Epithelial cell of esophagus (primary cell): ENCODE measurements around the gene SPTBN1.

Experiments used
- DNase-seq: peaks from one replicate; pipeline ENCODE4 v3.0.0; 2010; ENCODE audit warnings: low read depth
- H3K4me3 ChIP-seq: 2 replicates; pipeline ENCODE4 v1.5.1; 2011; ENCODE audit warnings: mild to moderate bottlenecking, low read length, control low read depth
- TF ChIP-seq, protein P1 (sequence below): IDR thresholded peaks from 2 replicates; pipeline ENCODE4 v1.5.1; 2011; ENCODE audit warnings: low read depth, mild to moderate bottlenecking, low read length, control low read depth, inconsistent platforms; ENCODE audit not compliant: insufficient read depth; ENCODE audit errors: missing control alignments

SPTBN1 gene

DNA sequence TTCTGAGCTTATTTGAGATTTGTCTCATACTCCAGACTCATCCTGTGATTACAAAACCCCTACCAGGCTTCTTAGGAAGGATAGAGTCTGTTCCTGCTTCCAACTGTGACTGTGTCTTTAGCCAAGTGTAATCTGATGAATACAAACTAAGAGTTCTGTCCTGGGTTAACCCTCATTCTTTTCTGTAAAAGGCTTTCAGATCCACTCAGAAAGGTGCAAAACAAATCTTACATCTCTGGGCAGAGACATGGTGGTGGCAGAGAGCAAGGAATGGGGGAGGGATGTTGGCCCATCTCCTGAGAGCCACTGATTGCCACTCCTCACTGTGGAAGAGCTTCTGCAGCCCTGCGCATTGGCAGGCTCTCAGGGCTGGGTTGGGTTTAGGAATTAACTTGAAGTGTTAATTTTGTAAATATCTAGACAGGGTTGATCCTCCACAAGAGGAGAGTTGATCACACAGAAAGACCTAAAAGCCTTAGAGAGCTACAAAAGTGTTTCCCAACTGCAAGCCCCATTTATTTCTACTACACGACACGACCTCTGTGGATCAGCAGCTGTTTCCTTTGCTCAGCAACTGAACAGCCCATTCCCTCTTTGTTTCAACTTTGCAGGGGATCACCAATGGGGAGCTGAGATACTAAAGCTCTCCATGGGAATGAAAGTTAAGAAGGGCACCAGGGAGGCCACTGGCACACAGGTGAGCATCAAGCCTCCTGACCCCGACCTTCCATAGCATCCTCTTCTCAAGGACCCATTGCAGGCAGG lies 23.7 kb upstream of the SPTBN1 start:
- no peak for DNase-seq
- H3K4me3 ChIP-seq, result no peak overlapping the region
- TF ChIP-seq, protein P1, sequence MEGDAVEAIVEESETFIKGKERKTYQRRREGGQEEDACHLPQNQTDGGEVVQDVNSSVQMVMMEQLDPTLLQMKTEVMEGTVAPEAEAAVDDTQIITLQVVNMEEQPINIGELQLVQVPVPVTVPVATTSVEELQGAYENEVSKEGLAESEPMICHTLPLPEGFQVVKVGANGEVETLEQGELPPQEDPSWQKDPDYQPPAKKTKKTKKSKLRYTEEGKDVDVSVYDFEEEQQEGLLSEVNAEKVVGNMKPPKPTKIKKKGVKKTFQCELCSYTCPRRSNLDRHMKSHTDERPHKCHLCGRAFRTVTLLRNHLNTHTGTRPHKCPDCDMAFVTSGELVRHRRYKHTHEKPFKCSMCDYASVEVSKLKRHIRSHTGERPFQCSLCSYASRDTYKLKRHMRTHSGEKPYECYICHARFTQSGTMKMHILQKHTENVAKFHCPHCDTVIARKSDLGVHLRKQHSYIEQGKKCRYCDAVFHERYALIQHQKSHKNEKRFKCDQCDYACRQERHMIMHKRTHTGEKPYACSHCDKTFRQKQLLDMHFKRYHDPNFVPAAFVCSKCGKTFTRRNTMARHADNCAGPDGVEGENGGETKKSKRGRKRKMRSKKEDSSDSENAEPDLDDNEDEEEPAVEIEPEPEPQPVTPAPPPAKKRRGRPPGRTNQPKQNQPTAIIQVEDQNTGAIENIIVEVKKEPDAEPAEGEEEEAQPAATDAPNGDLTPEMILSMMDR, result no peak

DNA sequence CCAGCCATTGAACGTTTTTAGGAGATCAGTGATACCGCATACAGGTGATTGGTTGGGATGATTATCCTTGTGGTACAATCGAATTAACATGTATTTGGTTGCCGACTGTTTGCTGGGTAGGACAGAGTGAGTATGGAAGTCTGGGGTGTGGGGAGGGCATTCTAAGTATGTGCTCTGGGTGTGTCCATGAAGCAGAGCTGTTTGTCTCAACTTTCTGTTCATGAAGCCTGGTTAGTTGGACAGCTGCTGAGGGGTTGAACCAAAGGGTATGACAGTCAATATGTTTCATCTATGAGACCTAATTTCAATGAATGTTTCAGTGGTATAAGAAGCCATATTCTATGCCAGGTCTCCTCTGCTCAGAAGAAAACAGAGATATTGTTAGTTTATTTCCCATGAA lies 21.9 kb upstream of the SPTBN1 start:
- TF ChIP-seq, protein P1, result no peak
- no peak for DNase-seq

DNA sequence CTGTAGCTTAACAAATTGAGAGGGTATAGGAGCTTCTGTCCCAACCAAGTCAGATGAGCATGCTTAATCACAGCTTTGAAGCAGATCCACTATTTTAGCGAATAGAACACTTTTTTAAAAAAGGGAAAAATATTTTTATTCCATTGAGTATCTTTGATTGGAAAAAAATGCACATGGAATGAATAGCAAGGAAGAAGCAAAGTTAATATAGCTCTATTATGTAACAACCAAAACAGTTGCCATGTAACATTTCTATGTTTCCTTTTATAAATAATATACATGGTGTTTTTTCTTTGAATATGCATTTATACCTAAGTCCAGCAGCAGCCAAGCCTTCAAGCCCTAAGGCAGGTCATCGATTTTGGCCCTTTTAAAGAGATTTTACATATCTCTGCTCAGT lies 21.4 kb upstream of the SPTBN1 start:
- TF ChIP-seq, protein P1, result no peak
- DNase-seq, result no peak
- H3K4me3 ChIP-seq, result no peak overlapping the region

More for the DNA sequence above, 21.9 kb upstream of the SPTBN1 start:
- H3K4me3 ChIP-seq, result no peak overlapping the region

DNA sequence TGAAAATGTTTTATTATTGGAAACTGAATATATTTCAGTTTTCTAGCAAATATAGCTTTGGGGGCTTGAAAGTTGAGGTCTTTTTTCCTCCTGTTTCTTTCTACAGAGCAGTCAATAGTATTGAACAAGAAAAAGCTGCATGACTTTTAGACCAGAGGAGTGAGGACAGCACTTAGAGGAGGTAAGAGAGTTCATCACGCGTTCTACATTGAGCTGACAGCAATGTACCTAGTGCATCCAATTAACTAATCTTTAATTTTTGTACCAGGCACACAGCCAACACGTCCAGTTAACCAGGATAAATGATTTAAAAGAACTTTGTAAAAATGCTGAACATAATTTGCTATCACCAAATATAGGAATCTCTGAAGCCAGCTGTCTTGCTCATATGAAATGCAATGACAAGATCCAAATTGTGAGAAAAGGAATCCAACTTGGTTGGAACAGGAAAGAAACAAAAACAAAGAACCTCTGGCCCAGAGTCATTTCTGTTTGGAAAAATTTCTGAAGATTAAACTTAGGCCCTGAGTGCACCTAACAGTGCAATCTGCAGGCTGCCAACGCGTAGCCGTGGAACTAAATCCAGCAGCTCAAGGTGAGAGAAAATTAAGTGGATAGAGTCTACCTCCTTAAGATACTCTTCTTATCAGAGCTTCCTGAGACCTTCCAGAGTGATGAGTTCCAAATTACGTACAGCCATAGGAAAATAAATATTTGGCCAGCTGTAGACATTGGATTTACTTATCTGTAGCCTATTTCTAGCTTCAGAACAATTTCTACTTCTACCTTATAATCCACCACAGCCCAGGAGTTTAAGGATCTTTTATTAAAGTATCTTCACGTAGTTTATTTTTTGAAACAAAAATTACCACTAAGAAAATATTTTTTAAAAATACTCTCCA lies 20.6 kb upstream of the SPTBN1 start:
- TF ChIP-seq, protein P1, result no peak
- no peak overlapping the region for H3K4me3 ChIP-seq
- no peak for DNase-seq

GRCh38 chr2:54437588-54437987 lies 18.5 kb upstream of the SPTBN1 start:
- TF ChIP-seq, protein P1, result no peak
- H3K4me3 ChIP-seq, result no peak overlapping the region
- DNase-seq, result no peak

- no peak for DNase-seq
- TF ChIP-seq, protein P1, result no peak
- no peak overlapping the region for H3K4me3 ChIP-seq
Measured at GRCh38 chr2:54438271-54438670, 17.9 kb upstream of the SPTBN1 start.
